ENCODE data around the gene HES2. TPM values are rescaled to one million over a fixed set of nuclear protein-coding genes. Genes with fewer than 3 reads are reported as not detected.

The HES2 gene
- total RNA-seq, 1 experiment from 2014 or later: 1.2 TPM

- no peak overlapping the region for H4K5ac ChIP-seq (ENCODE audit: insufficient read length, low read depth, low read length)
- no peak overlapping the region for H2BK20ac ChIP-seq (ENCODE audit: low read depth, low read length, poor library complexity, severe bottlenecking)
- peaks cover 4% of the 10 kb centered on the region; the same call in 1 of the 2 replicates for H3K27me3 ChIP-seq (ENCODE audit: insufficient read depth, low read length)
- Mint-ChIP-seq H3K36me3 (ENCODE audit: insufficient read depth in 1 of 3, low read depth in 3 of 3) (no peaks in the 10 kb centered on the region), H3K27ac (no peak overlapping the region), H3K4me3 (peak overlapping the region in 1 of 2 experiments; percentile 40; a peak in 2 of 5 replicates), H3K9me3 (no peaks in the 10 kb centered on the region; a peak in 1 of 5 replicates), H3K27me3 (ENCODE audit: low read depth) (peaks cover 66% of the 10 kb centered on the region), H3K4me1 (peaks cover 21 to 27% of the 10 kb centered on the region in 2 experiments)
- H3K4ac ChIP-seq (ENCODE audit: low read depth, low read length): no peak overlapping the region
- no peak overlapping the region for H4K8ac ChIP-seq (replicated peaks; ENCODE audit: insufficient read length, low read depth, low read length)
- H3K23ac ChIP-seq (ENCODE audit: insufficient read length, low read depth, low read length): no peak overlapping the region
- H3K18ac ChIP-seq (ENCODE audit: insufficient read length, low read depth, low read length): no peak overlapping the region
- H3K79me2 ChIP-seq (ENCODE audit: insufficient read depth, low read length): no peaks in the 10 kb centered on the region
- no peak overlapping the region for H2BK5ac ChIP-seq (ENCODE audit: insufficient read length, low read length)
- H3K14ac ChIP-seq (ENCODE audit: insufficient read depth, low read length): no peak overlapping the region
- H2BK120ac ChIP-seq (ENCODE audit: low read depth, low read length, poor library complexity, severe bottlenecking): no peak overlapping the region
- no peak overlapping the region for H2AK5ac ChIP-seq (ENCODE audit: insufficient read length, low read length)
- no peak overlapping the region for H3K27ac ChIP-seq (ENCODE audit: insufficient read length, low read depth, low read length)
- H3K4me1 ChIP-seq (ENCODE audit: insufficient read depth, low read length): no peaks in the 10 kb centered on the region; the same call in 1 of the 2 replicates
- peak; percentile 97 for TF ChIP-seq CTCF (conservative IDR thresholded peaks at IDR 0.05)
- H2BK12ac ChIP-seq (ENCODE audit: insufficient read length, low read depth, low read length): no peak overlapping the region
- H3T11ph ChIP-seq (ENCODE audit: low read length): no peak overlapping the region
- H3K79me1 ChIP-seq (ENCODE audit: insufficient read depth, low read depth, low read length, poor library complexity, severe bottlenecking): no peaks in the 10 kb centered on the region
- H4K91ac ChIP-seq (ENCODE audit: insufficient read length, low read depth, low read length): no peak overlapping the region
- H3K9me3 ChIP-seq (ENCODE audit: control insufficient read depth, low read depth, low read length): no peaks in the 10 kb centered on the region
- H3K23me2 ChIP-seq (ENCODE audit: insufficient read length, low read depth, low read length, poor library complexity, severe bottlenecking): peaks cover 6% of the 10 kb centered on the region
- H3K9ac ChIP-seq (ENCODE audit: extremely low read depth, insufficient read length, low read length): no peak overlapping the region
- H4K20me1 ChIP-seq (ENCODE audit: control insufficient read depth, insufficient read depth, insufficient read length): no peaks in the 10 kb centered on the region
- WGBS (ENCODE audit: extremely low coverage, insufficient read length, low lambda C conversion rate): no CpG with 5 or more reads among the region's 5 CpGs
- H2AFZ ChIP-seq (ENCODE audit: low read length): no peak overlapping the region
- DNase-seq: peak; percentile 94
- no peak overlapping the region for H3K4me2 ChIP-seq (ENCODE audit: insufficient read depth, insufficient read length, low read length)
- H2BK15ac ChIP-seq (ENCODE audit: low read depth, low read length): no peak overlapping the region
- H3K56ac ChIP-seq (ENCODE audit: insufficient read length, low read depth, low read length): no peak overlapping the region
These were observed 18.4 kb upstream of the HES2 start for GRCh38 chr1:6438047-6438525.
